HG03139 (cell line): Measurements from ENCODE around the gene FAM120A.

ENCODE experiments used
- ATAC-seq: cut with Tn5 transposase; IDR thresholded peaks from one replicate; pipeline ENCODE4 v1.9.1; 2021; ENCODE audit not compliant: unreplicated experiment

Gene FAM120A

GRCh38 chr9:93613791-93614190, 162.3 kb downstream of the FAM120A start:
- ATAC-seq, result no peak

GRCh38 chr9:93614830-93615468, 163.5 kb downstream of the FAM120A start:
- ATAC-seq, result no peak
